ENCODE results near the gene B4GALNT1.

DNA sequence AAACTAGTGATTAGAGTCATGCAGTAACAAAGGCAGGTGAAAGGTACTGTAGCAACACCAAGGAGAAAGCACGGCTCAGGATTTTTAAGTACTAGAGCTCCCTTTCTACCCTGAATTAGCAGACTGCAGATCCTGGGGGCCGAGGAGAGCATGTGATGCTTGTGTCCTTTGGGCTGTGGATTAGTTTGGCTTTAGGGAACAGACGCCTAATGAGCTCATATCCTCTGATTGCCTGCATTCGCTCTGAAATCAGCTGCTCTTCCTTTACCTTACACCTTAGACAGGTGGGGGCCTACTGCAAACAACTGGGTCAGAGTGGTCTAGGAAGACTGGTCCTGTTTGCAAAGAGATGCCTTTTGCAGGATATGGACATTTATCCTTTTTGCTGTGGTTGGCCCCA, 39.8 kb downstream of the B4GALNT1 start:
- no peak for TF ChIP-seq CREB5 (CRISPR knock-in tag; IDR thresholded peaks at IDR 0.05; ENCODE audit: low read depth)
- no peak for TF ChIP-seq ISL1 (CRISPR knock-in tag; IDR thresholded peaks at IDR 0.05)
- TF ChIP-seq CSDC2 (CRISPR knock-in tag; IDR thresholded peaks at IDR 0.05) = no peak
- TF ChIP-seq, protein P1, sequence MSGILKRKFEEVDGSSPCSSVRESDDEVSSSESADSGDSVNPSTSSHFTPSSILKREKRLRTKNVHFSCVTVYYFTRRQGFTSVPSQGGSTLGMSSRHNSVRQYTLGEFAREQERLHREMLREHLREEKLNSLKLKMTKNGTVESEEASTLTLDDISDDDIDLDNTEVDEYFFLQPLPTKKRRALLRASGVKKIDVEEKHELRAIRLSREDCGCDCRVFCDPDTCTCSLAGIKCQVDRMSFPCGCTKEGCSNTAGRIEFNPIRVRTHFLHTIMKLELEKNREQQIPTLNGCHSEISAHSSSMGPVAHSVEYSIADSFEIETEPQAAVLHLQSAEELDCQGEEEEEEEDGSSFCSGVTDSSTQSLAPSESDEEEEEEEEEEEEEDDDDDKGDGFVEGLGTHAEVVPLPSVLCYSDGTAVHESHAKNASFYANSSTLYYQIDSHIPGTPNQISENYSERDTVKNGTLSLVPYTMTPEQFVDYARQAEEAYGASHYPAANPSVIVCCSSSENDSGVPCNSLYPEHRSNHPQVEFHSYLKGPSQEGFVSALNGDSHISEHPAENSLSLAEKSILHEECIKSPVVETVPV (CRISPR knock-in tag; IDR thresholded peaks at IDR 0.05) = no peak
- no peak for TF ChIP-seq ZFP30 (CRISPR knock-in tag; IDR thresholded peaks at IDR 0.05)
- TF ChIP-seq ZNF565 (CRISPR knock-in tag; conservative IDR thresholded peaks at IDR 0.05; ENCODE audit: low read depth) = no peak
